ENCODE results near the gene MED6.

GRCh38 chr14:70602254-70602653 lies 1.8 kb upstream of the MED6 start:
- TF ChIP-seq POLR2A (IDR thresholded peaks at IDR 0.05; ENCODE audit: low read length) (no peak), GATA1 (IDR thresholded peaks at IDR 0.05; ENCODE audit: low read depth, low read length) (no peak)

All from erythroblast (primary cell).